RKO (cell line): ENCODE measurements around the gene MYL11.
"Not testable (repeated sequence)": the region's sequence is repeated elsewhere in the genome, so short reads cannot be mapped to it uniquely, and the experiment has no call there.

Experiments
- DNase-seq: peaks from one replicate; pipeline ENCODE4 v3.0.0-alpha.2; 2016; ENCODE audit warnings: low spot score

The MYL11 gene, protein sequence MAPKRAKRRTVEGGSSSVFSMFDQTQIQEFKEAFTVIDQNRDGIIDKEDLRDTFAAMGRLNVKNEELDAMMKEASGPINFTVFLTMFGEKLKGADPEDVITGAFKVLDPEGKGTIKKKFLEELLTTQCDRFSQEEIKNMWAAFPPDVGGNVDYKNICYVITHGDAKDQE

DNA sequence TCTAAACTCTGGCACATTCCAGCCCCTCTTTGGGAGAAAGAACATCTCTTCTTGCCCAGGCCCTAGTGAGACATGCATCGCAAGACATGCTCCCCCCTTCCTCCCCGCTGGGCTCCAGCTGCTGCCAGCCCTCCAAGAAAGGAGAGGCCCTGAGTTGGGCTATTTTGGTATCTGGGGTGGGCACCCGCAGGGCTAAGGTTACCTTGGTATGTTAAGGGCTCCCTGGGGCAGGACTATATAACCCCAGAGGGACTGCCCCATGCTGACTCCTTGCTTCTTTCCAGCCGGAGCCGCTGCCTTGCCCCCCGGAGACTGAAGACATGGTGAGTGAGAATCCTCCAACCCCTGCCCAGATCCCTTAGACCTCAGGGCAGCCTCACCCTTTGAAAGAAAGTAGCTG lies at the start of gene MYL11:
MYL11 (plus strand) TSS at position 265 of the 400 bp plus-strand sequence; CDS start at position 321, 56 bp downstream.
- no peak for DNase-seq

DNA sequence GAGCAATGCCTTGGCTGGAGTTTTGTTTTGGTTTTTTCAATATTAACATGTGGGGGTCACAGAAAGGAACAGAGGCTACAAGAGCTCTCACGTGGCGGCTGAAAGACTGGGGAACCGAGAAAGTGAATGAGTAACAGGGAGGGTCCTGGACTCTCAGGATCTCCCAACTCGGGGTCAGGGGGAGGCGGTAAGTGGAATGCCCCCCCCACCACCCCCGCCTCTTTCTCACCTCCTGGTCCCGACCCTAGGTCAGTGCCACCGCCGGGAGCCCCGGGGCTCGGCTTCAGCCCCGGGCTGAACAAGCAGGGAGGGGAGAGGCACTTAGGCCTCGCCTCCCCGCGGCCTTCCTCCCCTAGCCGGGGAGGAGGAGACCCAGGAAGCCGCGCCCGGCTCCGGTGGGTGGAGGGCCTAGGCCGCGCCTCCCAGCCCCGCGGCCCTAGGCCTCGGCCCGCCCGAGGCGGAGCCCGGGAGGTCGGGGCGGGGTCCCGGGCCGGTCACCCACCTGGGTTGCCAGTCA lies 40.1 kb upstream of the MYL11 start:
- DNase-seq = peak; percentile 73

DNA sequence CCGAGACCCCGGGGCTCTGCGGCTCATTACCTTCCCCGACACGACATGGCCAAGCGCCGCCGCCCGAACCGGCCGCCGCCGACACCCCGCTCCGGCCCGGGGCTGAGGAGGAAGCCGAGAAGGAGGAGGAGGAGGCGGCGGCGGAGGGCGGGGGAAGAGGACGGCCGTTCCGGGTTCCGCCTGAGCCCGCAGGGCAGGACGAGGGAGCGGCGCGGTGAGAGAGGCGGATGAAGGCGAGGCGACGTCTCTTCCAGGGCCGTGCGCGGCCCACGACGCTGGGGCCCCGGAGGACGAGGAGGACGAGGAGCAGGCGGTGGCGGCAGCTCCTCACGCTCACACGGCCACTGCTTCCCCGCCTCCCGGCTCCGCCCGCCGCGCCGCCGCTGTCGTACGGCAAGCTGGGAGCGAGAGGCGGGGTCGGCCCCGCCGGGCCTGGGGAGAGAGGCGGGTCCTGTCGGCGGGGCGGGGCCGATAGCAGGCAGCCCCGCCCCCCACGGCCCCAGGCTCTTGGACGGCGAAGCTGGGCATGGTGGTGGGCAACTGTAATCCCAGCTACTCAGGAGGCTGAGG lies 39.5 kb upstream of the MYL11 start:
- DNase-seq = peak; percentile 79

DNA sequence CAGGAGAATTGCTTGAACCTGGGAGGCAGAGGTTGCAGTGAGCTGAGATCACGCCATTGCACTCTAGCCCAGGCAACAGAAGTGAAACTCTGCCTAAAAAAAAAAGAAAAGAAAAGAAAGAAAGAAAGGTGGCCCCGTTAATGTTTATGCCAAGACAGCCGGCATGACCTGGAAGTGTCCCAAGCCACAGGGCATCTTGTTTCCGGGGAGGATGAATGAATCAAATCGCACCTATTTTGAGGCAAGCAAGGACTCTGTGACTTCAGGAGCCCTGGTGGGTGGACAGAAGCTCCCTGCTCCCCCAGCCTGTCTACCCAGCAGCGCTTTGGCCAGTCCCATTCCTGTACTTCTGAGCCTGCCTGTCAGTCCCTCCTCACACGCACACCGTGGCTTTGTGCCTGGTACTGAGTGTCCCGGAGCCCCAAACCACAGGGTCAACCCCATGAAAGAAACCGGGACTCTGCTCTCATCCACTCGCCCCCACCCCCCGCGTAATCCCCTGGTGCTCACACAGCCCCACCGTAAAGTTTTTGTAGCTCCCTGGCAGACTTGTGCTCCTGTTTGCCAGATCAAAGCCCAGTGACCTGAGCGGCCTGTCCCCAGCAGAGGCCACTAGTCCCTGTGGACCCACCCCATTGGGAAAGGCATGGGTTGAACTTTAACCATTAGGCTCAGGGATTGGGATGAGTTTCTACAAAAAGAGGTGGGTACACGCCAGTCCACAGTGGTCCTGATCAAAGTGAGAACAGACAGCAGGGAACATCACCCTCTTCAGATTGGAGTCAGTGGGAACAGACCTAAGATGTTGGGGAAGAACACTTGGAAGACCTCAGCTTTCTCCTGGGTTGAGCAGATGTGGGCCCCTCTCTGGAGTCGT lies 38.8 kb upstream of the MYL11 start:
- peak; percentile 51 for DNase-seq

DNA sequence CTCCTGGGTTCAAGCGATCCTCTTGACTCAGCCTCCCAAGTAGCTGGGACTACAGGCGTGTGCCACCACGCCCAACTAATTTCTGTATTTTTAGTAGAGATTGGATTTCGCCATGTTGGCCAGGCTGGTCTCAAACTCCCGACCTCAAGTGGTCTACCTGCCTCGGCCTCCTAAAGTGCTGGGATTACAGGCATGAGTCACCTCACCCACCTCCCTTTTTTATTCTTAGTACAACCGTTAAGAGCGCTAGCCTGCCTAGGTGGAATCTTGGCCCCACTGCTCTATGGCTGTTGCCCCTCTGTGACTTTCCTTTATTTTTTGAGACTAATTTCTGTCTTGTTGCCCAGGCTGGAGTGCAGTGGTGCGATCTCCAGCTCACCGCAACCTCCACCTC lies 36.6 kb upstream of the MYL11 start:
- DNase-seq = not testable (repeated sequence)

DNA sequence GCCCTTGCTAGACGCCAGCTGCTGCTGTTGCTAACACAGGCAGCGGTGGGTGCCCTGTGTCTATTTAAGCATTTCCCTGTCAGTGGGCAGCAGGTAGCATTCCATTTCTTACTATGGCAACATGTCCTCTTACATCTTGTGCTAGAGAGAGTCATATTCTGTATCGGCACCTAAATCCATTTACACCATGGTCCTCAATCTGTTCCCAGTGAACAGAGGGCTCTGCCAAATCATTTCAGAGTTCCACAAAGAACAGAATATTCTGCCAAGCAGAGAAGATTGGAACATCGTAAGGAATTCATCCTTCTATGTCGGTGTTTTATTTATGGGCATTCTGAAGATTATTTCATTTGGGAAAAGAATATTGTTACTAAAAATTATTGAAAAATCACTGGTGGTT lies 35.9 kb upstream of the MYL11 start:
- DNase-seq = not testable (repeated sequence)

DNA sequence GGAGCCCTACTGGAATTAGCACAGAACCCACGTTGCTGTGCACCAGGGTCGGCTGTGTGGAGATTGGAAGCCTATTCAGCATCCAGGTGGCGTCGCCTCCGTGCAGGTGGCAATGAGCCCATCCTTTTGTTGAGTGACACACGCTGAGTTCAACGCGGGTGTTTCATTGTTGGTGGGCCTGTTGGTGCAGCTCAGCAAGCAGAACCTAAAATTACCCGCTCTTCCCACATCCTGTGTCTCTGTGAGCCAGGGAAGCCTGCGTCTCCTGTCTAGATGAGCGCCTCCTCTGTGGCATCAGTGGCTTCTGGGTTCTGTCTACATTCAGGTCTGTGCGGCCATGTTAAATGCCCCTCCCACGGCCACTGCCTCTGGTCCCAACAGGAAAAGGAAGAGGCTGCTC lies 34.0 kb upstream of the MYL11 start:
- DNase-seq = no peak

DNA sequence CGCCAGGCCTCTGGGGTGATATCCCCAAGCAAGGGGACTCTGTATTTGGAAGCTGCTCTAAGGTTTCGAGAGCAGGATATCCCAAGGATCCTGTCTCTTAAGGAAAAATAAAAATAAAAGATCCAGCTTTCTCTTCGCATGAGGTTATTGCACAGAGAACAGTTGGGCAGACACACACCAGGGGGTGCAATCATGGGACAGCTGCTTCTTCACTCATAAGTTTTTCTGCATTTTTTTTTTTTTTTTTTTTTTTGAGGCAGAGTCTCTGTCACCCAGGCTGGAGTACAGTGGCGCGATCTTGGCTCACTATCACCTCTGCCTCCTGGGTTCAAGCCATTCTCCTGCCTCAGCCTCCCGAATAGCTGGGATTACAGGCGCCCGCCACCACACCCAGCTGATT lies 32.6 kb upstream of the MYL11 start:
- not testable (repeated sequence) for DNase-seq

DNA sequence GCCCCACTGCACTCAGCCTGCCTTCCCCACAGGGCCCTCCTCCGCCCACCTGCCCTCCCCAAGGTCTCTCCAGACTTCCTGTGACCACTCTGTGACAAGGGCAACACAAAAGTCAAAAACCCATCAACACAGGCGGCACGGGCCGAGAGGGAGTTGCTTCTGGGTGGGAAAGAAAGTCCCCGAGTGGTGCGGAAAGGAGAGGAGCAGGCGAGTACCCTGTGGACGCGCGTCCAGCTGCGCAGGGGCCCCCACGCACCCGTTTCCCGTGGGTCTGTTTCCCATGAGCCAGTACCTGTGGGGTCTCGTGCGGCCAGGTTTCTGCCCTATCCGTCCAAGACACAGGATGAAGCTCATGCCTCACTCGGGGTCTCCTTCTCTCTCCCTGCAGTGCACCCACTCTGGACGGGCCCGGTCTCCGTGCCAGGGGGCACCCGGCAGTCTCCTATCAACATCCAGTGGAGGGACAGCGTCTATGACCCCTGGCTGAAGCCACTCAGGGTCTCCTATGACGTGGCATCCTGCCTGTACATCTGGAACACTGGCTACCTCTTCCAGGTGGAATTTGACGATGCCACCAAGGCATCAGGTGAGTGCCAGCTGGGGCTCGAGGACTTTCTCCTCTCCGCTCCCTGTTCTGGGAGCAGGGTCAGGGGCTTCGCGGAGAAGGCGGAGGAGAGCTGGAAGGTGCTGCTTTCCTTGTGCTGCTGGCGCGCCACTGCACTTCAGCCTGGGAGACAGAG lies 31.7 kb upstream of the MYL11 start:
- no peak for DNase-seq

DNA sequence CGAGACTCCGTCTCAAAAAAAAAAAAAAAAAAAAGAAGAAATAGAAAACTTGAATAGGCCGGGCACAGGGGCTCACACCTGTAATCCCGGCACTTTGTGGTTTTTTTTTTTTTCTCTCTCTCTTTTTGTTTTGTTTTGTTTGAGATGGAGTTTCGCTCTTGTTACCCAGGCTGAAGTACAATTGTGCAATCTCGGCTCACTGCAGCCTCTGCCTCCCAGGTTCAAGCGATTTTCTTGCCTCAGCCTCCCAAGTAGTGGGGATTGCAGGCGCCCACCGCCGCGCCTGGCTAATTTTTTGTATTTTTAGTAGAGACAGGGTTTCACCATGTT lies 31.1 kb upstream of the MYL11 start:
- DNase-seq = not testable (repeated sequence)

DNA sequence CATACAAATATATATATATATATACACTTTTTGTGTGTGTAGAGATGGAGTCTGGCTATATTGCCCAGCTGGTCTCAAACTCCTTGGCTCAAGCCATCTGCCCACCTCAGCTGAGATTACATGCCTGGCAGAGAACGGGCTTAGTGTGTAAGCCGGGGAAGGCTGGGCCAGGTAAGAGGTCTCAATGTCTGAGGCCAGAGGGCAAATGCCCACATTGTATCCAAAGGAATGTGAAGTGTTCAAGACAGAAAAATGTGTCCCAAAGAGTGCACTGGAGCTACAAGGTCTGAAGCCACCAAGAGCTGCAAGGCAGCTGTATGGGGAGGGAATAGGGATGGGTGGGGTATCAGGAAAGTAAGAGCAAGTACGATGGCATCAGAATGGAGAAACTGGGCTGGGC lies 28.3 kb upstream of the MYL11 start:
- DNase-seq = no peak

DNA sequence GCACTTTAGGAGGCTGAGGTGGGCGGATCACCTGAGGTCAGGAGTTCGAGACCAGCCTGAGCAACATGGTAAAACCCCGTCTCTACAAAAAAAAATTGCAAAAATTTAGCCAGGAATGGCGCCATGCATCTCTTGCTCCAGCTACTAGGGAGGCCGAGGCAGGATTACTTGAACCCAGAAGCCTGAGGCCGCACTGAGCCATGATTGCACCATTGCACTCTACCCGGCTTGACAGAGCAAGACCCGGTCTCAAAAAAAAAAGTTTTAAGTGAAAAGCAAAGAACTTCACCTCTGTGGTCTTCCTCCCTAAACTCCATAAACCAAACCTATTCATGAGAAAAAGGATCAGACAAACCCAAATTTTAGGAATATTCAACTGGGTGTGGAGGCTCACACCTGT lies 26.5 kb upstream of the MYL11 start:
- DNase-seq = no peak

DNA sequence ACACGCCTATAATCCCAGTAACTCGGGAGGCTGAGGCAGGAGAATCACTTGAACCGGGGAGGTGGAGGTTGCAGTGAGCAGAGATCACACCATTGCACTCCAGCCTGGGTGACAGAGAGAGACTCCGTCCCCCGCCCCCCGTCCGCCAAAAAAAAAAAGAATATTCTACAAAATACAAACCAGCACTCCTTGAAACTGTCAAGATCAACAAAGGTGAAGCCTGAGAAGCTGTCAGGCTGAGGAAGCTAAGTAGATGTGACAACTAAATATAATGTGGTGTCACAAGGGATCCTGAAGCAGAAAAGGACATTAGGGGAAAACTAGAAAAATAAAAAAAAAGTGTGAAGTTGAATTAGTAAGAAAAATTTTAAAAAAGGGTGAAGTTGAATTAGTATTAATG lies 25.7 kb upstream of the MYL11 start:
- no peak for DNase-seq

DNA sequence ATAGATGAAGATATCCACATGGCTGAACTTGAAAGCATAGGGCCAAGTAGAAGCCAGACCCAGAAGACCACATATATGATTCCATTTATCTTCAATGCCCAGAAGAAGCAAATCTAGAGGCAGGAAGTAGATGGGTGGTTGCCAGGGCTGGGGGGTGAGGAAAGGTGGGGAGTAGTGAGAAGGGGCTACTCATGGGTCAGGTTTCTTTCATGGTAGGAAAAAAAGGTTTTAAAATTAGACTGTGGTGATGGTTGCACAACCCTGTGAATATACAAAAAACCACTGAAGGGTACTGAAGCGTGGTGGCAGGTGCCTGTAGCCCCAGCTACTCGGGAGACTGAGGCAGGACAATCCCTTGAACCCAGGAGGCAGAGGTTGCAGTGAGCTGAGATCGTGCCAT lies 24.9 kb upstream of the MYL11 start:
- DNase-seq = no peak

DNA sequence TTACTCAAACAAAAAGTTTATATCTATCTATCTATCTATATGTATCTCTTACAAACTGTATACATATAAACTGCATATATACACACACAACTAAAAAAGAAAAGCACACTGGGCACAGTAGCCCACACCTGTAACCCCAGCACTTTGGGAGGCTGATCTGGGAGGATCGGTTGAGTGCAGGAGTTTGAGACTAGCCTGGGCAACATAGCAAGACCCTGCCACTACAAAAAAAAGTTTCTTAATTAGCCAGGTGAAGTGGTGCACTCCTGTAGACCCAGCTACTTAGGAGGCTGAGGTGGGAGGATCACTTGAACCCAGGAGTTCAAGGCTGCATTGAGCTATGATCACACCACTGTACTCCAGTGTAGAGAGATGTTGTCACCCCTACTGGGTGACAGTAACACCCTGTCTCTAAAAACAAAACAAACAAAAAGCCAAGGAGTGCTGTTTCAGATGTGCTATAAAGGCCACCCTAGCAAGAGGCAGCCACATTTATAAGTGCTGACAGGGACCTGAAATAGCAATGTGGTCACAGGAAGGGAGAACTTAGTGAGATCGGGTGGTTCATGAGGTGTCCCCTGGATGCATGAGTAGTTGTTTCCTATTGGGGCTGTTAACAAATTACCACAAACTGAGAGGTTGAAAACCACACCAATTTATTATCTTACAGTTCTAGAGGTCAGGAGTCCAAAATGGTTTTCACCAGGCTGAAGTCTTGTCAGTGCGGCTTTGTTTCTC lies 24.3 kb upstream of the MYL11 start:
- no peak for DNase-seq

DNA sequence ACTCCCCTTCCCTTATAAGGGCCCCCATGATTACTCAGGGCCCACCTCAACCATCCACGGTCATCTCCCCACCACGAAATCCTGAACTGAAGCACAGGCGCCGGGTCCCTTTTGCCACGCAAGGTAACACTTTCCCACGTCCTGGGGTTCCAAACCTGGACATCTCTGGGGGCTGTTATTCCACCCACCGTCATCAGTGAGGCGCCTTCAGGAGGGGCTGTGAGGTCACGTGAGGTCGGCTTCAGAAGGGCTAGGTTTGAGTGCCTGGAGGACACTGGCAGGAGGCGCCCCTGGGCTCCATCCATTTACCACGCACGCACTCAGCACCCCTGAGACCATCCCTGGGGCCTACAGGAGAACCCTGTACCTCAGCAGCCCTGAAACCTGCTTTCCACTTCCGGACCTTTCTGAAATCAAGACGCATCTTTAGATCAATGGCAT lies 23.6 kb upstream of the MYL11 start:
- no peak for DNase-seq

DNA sequence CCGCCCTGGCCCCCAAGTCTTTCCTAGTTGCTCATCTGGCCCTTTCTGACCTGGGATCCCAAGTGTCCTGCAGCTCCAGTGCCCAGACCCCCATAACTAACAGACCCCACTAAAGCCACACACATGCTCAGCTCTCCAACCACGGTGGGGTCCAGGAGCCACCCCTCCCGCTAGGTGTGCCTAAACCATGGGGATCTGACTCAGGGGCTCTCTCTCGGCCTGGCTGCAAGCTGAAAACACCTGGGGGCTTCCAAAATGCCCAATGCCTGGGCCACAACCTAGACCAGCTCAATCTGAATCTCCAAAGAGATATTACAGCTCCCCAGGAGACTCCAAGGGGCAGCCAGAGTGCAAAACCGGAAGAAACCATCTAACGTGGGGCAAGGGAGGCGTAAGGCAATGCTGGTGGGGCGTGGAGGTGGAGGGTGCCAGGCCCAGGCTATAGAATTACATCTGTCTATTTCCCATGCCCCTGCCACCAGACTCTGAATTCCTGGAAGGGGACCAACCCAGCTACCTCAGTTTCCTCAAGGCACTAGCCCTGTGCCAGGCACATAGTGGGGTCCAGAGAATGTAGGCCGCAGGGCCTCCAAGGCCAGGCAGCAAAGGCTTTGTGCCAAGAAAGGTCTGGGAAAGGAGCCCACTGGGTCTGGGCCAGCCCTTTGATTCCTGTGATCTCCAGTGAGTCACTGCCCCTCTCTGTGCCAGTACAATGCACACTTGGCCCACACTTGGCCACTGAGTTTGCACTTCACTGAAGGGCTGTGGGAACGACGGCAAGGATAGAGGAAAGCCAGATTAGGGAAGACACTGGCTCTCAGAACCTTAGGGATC lies 22.8 kb upstream of the MYL11 start:
- peak; percentile 19 for DNase-seq

DNA sequence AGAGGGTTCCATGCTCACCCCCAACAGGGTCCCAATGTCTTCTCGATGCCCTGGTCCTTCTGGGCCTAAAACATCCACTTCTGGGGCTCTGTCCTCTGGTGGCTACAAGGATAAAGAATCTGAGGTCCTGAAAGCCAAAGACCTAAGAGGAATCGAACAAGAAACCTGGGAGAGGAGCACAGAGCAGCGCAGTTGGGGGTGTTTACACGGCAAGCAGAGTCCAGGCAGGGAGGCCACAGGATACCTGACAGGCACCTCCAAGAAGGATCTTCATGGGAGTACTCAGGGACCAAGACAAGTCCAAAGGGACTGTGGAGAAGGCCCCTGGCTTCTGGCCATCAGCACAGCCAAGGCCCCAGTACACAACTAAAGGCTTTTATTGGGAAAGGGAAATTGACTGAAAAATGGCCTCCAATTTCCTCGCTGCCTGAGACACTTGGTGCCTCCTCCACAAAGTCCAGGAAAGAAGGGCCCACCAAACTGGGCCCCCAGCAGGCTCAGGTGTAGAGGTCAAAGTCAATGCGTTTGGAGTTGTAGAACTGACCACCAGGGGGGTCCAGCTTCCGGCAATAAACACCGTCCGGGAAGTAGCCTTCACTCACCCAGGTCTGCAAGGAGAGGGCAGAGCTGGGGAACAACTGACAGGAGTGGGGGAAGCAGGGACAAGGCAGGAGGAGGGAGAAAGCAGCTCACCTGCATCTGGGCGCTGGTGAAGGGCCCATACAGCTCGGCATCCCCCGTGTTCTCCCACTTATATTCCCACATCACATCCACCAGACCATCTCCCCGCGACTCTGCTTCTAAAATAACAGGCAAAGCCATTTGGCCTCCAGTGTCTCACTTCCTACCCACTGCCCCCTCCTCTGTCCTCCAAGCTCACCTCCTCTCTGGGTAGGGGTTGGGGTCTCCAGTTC lies 21.9 kb upstream of the MYL11 start:
- DNase-seq = peak; percentile 25

DNA sequence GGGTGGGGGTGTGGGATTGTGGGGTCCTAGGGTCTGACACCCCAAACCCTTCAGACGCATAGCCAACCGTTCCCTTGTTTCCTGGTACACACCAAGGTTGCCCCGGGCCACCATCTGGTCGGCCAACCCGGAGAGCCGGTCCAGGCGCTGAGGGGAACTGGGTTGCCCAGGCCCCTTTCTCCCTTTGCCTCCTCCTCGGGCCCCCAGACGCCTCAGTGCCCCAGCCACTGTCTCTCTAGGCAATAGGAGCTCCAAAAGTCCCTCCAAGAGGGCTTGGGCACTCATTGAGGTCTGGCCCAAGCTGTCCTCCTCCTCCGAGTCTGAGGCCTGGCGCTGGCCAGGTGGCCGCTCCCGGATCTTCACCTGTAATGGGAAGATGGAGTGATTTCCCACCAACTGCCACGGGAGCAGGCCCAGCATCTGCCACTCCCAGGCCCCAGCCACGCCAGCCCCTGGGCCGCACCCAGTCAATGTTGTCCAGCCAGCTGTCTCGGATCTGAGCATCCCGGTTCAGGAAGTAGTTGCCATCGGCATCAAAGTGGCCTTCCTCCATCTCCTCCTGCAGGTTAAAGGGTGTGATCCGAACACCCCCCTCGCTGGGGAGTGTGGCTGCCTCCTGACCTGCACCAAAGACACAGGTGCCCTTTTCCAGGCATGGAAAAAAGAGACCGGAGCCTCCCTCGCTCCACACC lies 21.0 kb upstream of the MYL11 start:
- no peak for DNase-seq
